Measurements from ENCODE around the gene XPO4. TPM values are rescaled to one million over a fixed set of nuclear protein-coding genes. Genes with fewer than 3 reads are reported as not detected.
"Not testable (repeated sequence)": the region's sequence is repeated elsewhere in the genome, so short reads cannot be mapped to it uniquely, and the experiment has no call there.

The XPO4 gene
- total RNA-seq, 1 donor from 2014 or later = 19.9 TPM

DNA sequence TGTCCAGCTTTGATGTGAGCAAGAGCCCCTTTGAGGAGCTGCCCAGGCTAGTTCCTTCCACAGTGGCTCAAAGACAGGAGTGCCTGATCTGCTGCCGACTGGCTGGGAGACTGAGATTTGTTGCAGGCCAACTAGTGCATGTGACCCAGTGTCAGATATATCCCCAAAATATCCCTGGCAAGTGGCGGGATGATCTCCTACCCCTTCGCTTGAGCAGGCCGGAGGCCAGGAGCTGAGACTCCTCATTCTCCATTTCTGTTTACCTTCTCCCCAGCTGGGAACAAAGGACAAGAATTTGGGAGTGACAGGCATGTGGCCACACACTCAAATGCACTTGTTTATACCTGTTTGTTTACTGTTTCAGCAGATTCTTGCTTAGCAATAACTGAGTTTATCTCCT is 37.1 kb upstream of the XPO4 start:
- Histone ChIP-seq H3K4me1 (ENCODE audit: insufficient read depth, low read length) (peaks cover 4% of the 10 kb centered on the region), H3K27me3 (ENCODE audit: insufficient read depth, low read length) (no peaks in the 10 kb centered on the region), H3K79me2 (ENCODE audit: insufficient read depth, low read length) (no peaks in the 10 kb centered on the region), H3K4me2 (ENCODE audit: low read length) (no peak overlapping the region), H3K4me3 (ENCODE audit: insufficient read depth, low read depth, low read length) (no peak overlapping the region), H3K9me3 (ENCODE audit: insufficient read depth, low read depth, low read length) (no peaks in the 10 kb centered on the region), H3K36me3 (ENCODE audit: insufficient read depth, low read length) (no peaks in the 10 kb centered on the region), H4K20me1 (ENCODE audit: insufficient read depth, low read length) (no peaks in the 10 kb centered on the region), H3K27ac (ENCODE audit: low read depth, low read length) (no peak overlapping the region), H3K9ac (ENCODE audit: low read length) (no peak overlapping the region), H2AFZ (ENCODE audit: low read depth, low read length) (no peak overlapping the region)
- Mint-ChIP-seq H3K27me3 (ENCODE audit: low read depth, unreplicated experiment) (peaks cover 4% of the 10 kb centered on the region), H3K36me3 (ENCODE audit: low read depth, unreplicated experiment) (no peaks in the 10 kb centered on the region), H3K9me3 (ENCODE audit: unreplicated experiment) (no peaks in the 10 kb centered on the region), H3K4me1 (ENCODE audit: low read depth, unreplicated experiment) (peaks cover 2% of the 10 kb centered on the region), H3K4me3 (ENCODE audit: unreplicated experiment) (no peak overlapping the region), H3K27ac (ENCODE audit: unreplicated experiment) (no peak overlapping the region)
- FAIRE-seq = no peak
- TF ChIP-seq, protein P1, sequence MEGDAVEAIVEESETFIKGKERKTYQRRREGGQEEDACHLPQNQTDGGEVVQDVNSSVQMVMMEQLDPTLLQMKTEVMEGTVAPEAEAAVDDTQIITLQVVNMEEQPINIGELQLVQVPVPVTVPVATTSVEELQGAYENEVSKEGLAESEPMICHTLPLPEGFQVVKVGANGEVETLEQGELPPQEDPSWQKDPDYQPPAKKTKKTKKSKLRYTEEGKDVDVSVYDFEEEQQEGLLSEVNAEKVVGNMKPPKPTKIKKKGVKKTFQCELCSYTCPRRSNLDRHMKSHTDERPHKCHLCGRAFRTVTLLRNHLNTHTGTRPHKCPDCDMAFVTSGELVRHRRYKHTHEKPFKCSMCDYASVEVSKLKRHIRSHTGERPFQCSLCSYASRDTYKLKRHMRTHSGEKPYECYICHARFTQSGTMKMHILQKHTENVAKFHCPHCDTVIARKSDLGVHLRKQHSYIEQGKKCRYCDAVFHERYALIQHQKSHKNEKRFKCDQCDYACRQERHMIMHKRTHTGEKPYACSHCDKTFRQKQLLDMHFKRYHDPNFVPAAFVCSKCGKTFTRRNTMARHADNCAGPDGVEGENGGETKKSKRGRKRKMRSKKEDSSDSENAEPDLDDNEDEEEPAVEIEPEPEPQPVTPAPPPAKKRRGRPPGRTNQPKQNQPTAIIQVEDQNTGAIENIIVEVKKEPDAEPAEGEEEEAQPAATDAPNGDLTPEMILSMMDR (IDR thresholded peaks at IDR 0.05; ENCODE audit: insufficient read depth, low read depth, low read length) = no peak
- TF ChIP-seq EZH2 (IDR thresholded peaks at IDR 0.05; ENCODE audit: insufficient read depth, low read length) = no peak
- DNase-seq (ENCODE audit: low read depth) = no peak

DNA sequence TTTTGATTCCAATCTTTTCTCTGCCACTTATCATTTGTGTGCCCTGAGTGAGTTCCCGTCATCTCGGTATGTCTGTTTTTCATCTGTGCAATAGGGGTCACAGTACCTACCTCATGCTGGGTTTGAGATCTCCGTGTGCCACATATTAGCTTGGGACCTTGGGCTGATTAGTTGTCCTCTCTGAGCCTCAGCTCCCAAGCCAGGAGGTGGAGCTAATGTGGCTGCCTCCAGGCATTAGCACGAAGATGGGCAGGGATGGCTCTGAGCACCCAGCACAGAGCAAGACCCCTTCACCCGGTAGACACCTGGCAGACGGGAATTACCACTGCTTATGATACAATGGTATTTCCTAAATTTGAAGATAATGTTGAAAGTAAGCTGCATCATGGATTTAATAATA is 35.8 kb upstream of the XPO4 start:
- peaks cover 4% of the 10 kb centered on the region for H3K4me1 ChIP-seq (ENCODE audit: insufficient read depth, low read length)
- peak overlapping the region; percentile 26 for H2AFZ ChIP-seq (ENCODE audit: low read depth, low read length)
- DNase-seq (ENCODE audit: low read depth) = no peak
- no peak for TF ChIP-seq EZH2 (IDR thresholded peaks at IDR 0.05; ENCODE audit: insufficient read depth, low read length)
- TF ChIP-seq, protein P1 (IDR thresholded peaks at IDR 0.05; ENCODE audit: insufficient read depth, low read depth, low read length) = no peak
- no peak overlapping the region for H3K4me3 Mint-ChIP-seq (ENCODE audit: unreplicated experiment)
- no peaks in the 10 kb centered on the region for H3K36me3 ChIP-seq (ENCODE audit: insufficient read depth, low read length)
- no peaks in the 10 kb centered on the region for H3K27me3 ChIP-seq (ENCODE audit: insufficient read depth, low read length)
- H3K4me3 ChIP-seq (ENCODE audit: insufficient read depth, low read depth, low read length) = no peak overlapping the region
- no peak overlapping the region for H3K4me2 ChIP-seq (ENCODE audit: low read length)
- peaks cover 2% of the 10 kb centered on the region for H3K27me3 Mint-ChIP-seq (ENCODE audit: low read depth, unreplicated experiment)
- no peaks in the 10 kb centered on the region for H3K9me3 ChIP-seq (ENCODE audit: insufficient read depth, low read depth, low read length)
- no peak overlapping the region for H3K27ac Mint-ChIP-seq (ENCODE audit: unreplicated experiment)
- H3K27ac ChIP-seq (ENCODE audit: low read depth, low read length) = no peak overlapping the region
- H4K20me1 ChIP-seq (ENCODE audit: insufficient read depth, low read length) = no peaks in the 10 kb centered on the region
- H3K9me3 Mint-ChIP-seq (ENCODE audit: unreplicated experiment) = no peaks in the 10 kb centered on the region
- FAIRE-seq = no peak
- H3K4me1 Mint-ChIP-seq (ENCODE audit: low read depth, unreplicated experiment) = peaks cover 2% of the 10 kb centered on the region
- no peaks in the 10 kb centered on the region for H3K36me3 Mint-ChIP-seq (ENCODE audit: low read depth, unreplicated experiment)
- H3K9ac ChIP-seq (ENCODE audit: low read length) = no peak overlapping the region
- no peaks in the 10 kb centered on the region for H3K79me2 ChIP-seq (ENCODE audit: insufficient read depth, low read length)

DNA sequence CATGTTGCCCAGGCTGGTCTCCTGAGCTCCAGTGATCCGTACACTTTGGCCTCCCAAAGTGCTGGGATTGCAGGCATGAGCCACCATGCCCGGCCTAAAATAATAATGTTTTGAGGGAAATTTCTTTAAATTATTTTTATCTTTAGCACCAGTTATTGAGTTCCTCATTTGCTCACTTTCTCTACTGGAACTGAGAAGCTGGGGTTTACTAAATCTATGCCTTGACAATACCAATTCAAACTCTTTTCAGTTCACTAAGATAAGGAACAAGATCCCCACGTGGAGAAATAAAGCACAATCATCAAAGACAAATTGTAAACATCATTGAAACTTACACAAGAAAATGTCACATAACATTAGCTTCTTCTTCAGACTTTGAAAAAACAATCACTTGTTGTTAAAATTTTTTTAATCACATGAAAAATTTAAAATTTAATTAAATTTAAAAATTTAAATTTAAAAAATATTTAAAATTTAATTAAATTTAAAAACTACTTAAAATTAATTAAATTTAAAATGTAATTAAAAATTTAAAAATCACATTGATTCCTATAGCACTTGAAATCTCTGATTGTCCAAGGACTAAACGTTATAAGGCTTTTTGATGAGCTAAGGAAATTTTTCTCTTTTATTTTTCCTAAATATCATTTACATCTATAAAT is 25.2 kb upstream of the XPO4 start:
- Histone ChIP-seq H2AFZ (ENCODE audit: low read depth, low read length) (no peak overlapping the region), H3K4me1 (ENCODE audit: insufficient read depth, low read length) (no peaks in the 10 kb centered on the region), H3K27me3 (ENCODE audit: insufficient read depth, low read length) (peaks cover 2% of the 10 kb centered on the region), H3K9ac (ENCODE audit: low read length) (no peak overlapping the region), H3K27ac (ENCODE audit: low read depth, low read length) (no peak overlapping the region), H3K4me3 (ENCODE audit: insufficient read depth, low read depth, low read length) (no peak overlapping the region), H3K4me2 (ENCODE audit: low read length) (no peak overlapping the region), H3K79me2 (ENCODE audit: insufficient read depth, low read length) (no peaks in the 10 kb centered on the region), H3K36me3 (ENCODE audit: insufficient read depth, low read length) (no peaks in the 10 kb centered on the region), H3K9me3 (ENCODE audit: insufficient read depth, low read depth, low read length) (no peaks in the 10 kb centered on the region), H4K20me1 (ENCODE audit: insufficient read depth, low read length) (no peaks in the 10 kb centered on the region)
- Mint-ChIP-seq H3K9me3 (ENCODE audit: unreplicated experiment) (no peaks in the 10 kb centered on the region), H3K27me3 (ENCODE audit: low read depth, unreplicated experiment) (no peaks in the 10 kb centered on the region), H3K4me1 (ENCODE audit: low read depth, unreplicated experiment) (no peaks in the 10 kb centered on the region), H3K27ac (ENCODE audit: unreplicated experiment) (no peak overlapping the region), H3K4me3 (ENCODE audit: unreplicated experiment) (no peak overlapping the region), H3K36me3 (ENCODE audit: low read depth, unreplicated experiment) (no peaks in the 10 kb centered on the region)
- no peak for DNase-seq (ENCODE audit: low read depth)
- FAIRE-seq = no peak
- no peak for TF ChIP-seq EZH2 (IDR thresholded peaks at IDR 0.05; ENCODE audit: insufficient read depth, low read length)
- TF ChIP-seq, protein P1 (IDR thresholded peaks at IDR 0.05; ENCODE audit: insufficient read depth, low read depth, low read length) = no peak

DNA sequence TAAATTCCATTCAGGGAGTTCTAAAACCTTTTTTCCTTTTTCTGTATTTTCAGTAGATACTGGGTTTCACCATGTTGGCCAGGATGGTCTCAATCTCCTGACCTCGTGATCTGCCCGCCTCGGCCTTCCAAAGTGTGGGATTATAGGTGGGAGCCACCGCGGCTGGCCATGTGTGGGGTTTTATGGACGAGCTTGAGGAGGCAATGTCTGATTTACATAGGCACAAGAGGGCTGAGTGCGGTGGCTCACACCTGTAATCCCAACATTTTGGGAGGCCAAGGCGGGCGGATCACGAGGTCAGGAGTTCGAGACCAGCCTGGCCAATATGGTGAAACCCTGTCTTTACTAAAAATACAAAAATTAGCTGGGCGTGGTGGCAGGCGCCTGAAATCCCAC is 22.8 kb upstream of the XPO4 start:
- not testable (repeated sequence) for H3K4me3 ChIP-seq (ENCODE audit: insufficient read depth, low read depth, low read length); H3K4me1 ChIP-seq (ENCODE audit: insufficient read depth, low read length); H3K9me3 ChIP-seq (ENCODE audit: insufficient read depth, low read depth, low read length); H2AFZ ChIP-seq (ENCODE audit: low read depth, low read length); H3K27me3 Mint-ChIP-seq (ENCODE audit: low read depth, unreplicated experiment); H3K27ac ChIP-seq (ENCODE audit: low read depth, low read length); H3K27ac Mint-ChIP-seq (ENCODE audit: unreplicated experiment); H3K9ac ChIP-seq (ENCODE audit: low read length); FAIRE-seq; H3K4me2 ChIP-seq (ENCODE audit: low read length); H4K20me1 ChIP-seq (ENCODE audit: insufficient read depth, low read length); H3K79me2 ChIP-seq (ENCODE audit: insufficient read depth, low read length); DNase-seq (ENCODE audit: low read depth); H3K36me3 ChIP-seq (ENCODE audit: insufficient read depth, low read length); H3K4me3 Mint-ChIP-seq (ENCODE audit: unreplicated experiment); H3K36me3 Mint-ChIP-seq (ENCODE audit: low read depth, unreplicated experiment); H3K4me1 Mint-ChIP-seq (ENCODE audit: low read depth, unreplicated experiment); H3K9me3 Mint-ChIP-seq (ENCODE audit: unreplicated experiment); H3K27me3 ChIP-seq (ENCODE audit: insufficient read depth, low read length)
